ENCODE measurements around the gene METRN.

Gene METRN

DNA sequence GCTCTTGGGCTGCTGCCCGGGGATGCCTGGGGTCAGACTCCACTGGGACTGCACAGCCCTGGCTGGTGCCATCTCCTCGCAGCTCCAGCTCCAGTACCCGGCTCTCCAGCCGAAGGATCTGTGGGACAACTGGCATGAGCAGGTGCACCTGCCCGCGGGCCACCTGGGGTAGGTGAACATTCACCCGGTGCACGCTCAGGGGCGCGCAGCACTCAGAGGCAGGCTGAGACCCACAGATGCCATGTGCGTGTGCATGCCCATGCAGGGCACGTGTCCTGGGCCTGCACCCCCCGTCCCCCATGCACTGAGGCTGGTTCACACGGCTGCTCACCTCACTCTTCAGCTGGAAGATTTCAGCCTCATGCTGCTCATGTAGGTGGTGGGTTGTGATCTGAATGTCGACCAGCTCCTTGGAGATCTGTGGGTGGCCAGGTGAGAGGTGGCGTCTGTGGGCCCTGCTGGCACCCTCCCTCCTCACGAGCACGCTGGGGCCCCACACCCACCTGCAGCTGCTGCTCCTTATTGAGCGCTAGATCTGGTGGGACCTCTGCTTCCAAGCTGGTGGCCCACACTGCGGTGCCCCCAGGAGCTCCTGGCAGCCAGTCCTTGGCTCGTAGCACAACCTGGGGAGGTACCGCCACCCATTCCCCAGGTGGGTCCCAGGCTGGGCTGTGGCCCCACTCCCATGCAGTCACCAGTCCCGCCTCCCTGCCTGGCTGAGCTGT, 10.7 kb downstream of the METRN start:
- no peak for DNase-seq

DNA sequence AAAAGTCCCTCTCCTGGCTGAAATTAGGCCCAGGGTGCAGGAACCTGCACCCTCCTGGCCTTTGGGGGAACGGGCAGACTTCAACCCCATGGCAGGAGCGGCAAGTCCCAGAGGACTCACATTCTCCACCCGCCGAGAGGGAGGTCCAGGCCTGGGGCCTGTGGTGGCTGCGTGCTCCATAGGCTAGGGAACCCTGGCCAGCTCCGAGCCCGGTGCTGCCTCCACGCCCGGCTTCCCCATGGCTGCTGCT, 11.2 kb downstream of the METRN start:
- DNase-seq = no peak

DNA sequence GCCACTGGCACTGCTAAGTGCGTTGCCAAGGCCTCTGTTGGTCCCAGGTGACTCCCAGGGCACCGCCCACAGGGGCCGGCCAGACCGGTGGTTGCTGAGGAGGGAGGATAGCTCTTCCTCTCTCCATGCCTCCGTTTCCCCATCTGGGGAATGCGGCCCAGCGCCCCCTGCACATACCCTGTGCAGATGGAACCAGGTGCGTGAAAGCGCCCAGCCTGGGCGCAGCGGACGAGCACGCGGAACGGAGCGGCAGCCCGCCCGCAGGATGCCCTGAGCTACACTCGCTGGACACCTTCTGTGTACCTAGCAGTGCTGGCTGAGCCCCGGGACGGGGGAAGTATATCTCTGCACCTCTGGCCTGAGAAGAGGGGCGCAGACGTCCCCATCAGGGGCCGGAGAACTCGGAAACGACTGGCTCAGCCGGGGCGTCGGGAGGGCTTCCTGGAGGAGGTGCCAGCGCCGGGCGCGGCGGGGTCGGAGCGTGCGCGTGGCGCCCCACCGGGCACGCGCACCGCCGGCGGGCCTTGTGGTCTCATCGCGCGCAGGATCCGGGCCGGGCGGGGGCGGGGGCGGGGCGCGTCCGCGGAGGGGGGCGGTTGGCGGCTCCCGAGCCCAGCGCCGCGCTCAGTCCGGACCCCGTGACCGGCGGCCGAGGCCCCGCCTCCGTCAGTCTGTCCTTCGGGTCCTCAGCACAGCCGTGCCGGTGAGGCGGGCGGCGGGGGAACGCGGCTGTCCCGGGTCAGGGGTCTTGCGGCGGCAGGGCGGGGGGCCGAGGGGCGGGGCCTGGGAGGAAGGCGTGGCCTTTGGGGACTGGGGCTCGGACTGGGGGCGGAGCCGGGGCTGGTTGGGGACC, 11.7 kb downstream of the METRN start, which contains the start of the genes CCDC78 and HAGHL:
Gene CCDC78 (minus strand): TSS at position 6 of the 853 bp plus-strand sequence. CDS start 76 bp downstream, outside the sequence.
Gene HAGHL (plus strand): TSS at position 669 of the 853 bp plus-strand sequence. CDS start 404 bp downstream, outside the sequence.
- peak; percentile 81 for DNase-seq

DNA sequence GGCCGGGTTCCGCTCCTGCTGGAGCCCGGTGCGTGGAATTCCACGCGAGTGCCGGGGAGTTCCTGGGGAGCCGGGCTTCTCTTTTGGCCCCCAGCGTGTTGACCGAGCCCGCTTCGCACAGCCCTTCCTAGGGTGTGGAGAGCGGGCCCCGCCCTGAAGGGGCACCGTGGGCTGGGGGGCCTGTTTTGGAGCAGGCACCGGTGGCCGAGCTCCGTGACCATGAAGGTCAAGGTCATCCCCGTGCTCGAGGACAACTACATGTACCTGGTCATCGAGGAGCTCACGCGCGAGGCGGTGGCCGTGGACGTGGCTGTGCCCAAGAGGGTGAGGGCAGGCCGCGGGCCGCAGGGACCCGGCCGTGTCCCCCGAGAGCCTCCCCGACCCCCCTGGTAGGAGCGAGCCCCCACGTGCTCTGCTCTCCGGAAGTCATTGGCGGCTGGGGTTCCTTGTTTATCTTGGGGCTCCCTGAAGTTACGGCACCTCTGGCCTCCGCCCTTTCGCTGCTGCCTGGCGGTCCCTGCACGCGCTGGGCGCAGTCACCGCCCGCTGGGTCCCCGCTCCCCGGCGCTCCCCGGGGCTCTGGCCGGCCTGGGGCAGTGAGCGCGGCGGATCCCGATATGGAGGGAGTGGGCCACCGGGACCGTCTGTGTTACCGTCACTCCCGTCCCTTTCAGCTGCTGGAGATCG, 12.5 kb downstream of the METRN start:
- DNase-seq = peak; percentile 43

DNA sequence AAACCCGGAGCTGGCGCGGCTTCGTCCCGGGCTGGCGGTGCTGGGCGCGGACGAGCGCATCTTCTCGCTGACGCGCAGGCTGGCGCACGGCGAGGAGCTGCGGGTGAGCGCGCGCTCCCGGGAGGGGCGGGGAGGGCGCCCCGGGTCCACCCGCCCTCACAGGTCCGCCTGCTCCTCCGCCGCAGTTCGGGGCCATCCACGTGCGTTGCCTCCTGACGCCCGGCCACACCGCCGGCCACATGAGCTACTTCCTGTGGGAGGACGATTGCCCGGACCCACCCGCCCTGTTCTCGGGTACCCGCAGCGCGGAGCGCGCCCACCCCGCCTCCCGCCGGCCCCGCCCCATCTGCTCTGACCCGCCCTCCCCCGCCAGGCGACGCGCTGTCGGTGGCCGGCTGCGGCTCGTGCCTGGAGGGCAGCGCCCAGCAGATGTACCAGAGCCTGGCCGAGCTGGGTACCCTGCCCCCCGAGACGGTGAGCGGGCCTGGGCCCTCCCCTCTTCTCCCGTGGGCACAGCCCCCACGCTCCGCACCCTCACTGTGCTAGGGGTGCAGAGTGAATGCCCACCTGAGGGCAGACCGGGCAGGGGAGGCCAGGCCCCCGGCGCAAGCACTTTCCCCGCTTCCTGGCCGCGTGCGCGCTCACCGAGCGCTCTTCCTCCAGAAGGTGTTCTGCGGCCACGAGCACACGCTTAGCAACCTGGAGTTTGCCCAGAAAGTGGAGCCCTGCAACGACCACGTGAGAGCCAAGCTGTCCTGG, 13.4 kb downstream of the METRN start:
- peak; percentile 63 for DNase-seq

DNA sequence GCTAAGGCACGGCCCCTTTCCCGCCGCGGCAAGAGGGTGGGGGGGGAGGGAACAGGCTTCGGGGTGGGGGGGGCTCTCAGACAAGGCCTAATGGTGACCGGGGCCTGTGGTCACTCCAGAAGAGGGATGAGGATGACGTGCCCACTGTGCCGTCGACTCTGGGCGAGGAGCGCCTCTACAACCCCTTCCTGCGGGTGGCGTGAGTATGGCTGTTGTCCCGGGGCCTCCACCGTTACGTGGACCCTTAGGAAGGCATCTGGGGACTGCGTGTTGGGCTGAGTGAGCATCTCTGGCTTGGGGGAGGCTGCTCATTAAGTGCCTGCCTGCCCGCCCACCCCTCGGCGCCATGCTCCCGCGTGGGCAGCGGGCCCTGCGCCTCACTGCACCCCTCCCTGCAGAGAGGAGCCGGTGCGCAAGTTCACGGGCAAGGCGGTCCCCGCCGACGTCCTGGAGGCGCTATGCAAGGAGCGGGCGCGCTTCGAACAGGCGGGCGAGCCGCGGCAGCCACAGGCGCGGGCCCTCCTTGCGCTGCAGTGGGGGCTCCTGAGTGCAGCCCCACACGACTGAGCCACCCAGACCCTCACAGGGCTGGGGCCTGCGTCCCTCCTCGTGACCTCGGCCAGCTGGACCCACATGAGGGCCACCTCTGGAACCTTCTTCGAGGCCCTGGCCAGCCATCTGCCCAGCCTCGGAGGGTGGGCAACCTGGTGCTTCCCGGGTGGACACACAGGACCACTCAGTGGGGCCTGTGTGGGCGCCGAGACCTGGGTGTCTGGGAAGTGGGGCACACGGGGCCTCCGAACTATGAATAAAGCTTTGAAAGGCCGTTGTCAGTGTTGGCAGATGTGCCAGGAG, 14.2 kb downstream of the METRN start:
- DNase-seq = no peak

DNA sequence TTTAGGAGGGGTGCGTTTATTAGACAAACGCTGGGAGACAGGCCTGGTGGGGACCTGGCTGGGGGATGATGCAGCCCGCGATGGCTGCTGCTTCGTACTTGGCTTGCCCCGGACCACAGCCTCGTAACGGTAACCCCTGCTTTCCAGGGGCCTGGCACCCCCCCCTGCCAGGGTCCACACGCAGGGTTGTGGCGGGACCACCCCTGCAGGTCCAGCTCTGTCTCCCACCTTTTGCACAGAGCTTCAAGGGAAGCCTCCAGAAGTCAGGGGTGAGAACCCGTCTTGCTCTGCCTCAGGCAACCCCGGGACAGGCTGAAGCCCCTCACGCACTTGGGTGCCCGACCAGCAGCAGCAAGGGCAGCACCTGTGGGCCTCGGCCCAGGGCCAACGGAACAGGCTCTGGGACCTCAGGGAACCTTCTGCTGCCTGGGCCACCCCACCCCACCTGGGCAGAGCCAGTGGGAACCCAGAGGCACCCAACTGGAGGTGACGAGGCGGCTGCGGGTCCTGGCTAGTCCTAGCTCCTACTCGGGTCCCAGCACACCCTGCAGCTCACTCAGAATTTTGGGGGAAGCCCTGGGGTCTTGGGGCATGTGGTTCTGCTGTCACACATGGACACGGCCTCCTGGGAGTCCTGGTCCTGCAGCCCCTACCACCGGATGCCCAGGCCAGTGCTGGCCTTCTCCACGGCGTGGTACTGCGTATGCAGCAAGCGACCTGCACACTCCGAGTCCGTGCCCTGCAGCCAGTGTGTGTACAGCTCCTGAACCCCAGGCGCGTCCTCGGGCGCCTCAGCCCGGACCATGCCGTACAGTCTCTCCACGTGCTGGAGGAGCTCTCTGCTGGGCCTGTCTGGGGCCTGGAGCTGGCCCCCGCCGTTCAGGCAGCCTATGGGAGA, 15.1 kb downstream of the METRN start:
- DNase-seq = no peak

DNA sequence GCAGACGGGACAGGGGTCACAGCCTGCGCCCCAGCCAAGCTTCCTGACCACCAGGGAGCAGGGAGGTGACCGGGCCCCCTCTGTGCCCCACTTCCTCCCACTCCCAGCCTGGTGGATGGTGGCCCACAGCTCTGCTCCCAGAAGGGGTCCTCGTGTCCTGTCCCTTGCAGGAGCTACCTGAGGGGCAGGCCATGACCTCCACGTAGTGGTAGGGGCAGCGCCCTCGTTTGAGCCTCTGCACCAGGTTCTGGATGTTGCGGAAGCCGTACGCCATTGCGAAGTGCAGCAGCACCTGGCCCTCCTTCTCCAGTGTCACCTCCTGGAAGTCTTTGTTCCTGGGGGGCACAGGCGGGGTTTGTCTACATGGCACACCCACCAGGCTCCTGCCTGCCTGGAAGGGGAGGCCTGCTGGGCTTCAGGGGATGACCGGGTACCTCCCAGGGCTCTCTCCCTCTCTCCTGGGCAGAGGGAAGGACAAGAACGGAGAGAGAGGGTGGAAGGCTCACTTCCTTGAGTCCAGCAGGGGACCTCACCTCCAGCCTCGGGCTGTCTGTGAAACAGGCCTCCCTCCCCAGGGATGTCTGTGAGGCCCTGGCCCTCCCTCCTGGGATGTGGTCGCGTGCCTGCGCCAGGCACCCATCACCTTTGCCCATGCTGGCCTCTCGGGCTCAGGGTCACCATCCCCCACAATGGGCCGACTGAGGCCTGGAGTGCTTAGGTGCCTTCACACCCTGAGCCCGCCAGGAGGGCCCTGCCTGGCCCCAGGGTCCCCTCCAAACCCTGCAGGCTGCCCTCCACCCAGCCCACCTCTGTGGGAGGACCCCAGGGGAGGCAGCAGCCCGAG, 16.0 kb downstream of the METRN start:
- DNase-seq = no peak

DNA sequence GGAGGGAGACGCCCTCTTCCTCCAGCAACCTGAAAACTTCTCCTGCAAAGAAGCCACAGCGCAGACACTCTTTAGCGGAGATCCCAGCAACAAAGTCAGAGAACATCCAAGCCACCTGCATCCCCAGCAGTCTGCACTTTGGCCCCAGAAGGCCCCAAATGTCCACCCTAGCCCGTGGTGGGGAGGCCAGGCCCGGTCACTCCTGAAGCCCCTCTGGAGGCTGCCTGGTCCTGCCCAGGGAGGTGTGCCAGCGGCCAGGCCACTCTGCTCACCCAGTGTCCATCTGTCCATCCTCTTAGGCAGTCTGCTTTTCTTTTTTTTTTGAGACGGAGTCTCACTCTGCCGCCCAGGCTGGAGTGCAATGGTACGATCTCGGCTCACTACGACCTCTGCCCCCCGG, 17.4 kb downstream of the METRN start:
- no peak for DNase-seq

DNA sequence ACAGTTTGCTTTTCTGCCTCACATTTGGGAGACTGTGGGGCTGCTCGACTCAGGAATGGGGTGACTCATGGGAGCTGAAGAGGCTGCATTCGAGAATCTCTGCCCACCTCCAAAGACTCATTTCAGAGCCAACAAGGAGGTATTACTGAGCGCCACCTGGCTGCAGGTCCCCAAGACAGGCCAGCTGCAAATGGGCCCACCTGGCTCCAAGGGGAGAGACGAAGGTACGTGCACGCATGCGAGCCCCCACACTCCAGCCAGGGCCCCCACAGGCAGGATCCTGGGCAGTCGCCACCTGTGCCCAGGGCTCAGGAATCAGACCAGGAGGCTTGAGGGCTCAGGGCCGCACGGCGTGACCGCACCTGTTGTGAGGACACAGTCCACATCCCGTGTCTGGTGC, 18.0 kb downstream of the METRN start:
- no peak for DNase-seq

DNA sequence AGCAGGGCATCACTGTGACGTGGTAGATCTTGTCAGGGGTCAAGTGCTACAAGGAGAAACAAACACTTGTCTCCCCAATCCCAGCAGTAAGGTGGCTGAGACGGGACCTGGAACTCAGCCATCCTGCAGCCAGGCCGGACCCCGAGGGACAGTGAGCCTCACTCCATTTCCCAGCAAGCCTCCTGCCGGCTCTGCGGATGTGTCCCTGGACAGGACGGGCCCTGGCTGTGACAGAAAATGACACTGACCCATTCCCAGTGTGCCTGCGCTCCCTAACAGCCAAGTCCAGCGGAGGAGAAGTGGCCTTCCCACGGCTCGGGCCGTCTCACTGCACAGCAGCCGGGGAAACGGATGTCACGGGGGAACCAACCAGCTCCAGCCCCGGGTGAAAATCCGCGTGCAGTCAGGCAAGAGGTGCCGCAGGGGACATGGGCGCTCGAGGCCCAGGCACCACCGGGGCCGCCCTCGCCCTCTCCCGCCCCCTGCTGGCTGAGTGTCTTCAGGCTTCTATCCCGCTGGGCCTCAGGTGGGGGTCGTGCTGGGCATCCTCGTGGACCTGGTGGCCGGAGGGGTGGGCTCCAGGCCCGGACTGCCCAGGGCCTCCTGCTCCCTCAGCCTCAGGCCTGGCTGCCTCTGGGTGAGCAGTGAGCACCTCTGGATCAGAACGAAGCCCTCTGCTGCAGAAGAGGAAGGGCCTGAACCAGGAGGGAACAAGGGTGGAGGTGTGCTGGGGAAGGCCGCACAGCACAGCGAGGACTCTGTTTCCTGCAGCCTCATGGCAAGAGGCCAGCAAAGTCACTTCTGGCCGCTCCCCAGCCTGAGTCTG, 18.7 kb downstream of the METRN start:
- DNase-seq = peak; percentile 61

DNA sequence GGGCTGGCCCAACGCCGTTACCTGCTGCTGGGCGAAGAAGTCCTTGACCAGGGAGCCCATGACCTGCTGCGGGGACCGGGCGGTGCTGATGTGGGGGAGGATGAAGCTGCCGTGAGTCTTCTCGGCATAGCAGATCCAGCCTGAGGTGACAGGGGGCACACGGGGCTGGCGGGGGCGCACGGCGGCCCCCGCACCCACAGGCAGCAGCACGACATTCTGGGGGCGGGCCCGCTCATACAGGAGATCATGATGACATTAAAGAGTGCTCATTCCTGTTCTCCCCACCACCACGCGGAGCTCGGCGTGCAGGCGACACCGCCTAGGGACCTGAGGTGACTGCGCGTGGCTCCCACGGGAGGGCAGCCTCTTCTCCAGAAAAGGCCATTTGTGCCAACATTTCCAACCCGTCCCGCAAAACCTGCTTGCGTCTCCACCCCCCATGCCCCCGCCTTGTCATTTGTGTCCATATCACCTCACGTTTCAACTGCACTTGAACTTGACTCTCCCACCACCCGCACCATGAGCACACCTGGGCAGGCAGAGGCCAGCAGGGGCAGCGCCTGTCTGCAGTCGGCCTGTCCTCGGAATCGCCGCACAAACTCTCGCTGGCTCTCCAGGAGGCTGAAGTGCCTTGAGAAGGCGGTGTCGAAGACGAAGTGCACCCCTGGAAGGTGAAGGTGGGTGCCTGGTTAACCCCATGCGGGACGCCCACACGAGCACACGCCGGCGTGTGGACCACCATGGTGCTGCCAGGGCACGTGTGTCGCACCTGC, 19.5 kb downstream of the METRN start:
- no peak for DNase-seq

DNA sequence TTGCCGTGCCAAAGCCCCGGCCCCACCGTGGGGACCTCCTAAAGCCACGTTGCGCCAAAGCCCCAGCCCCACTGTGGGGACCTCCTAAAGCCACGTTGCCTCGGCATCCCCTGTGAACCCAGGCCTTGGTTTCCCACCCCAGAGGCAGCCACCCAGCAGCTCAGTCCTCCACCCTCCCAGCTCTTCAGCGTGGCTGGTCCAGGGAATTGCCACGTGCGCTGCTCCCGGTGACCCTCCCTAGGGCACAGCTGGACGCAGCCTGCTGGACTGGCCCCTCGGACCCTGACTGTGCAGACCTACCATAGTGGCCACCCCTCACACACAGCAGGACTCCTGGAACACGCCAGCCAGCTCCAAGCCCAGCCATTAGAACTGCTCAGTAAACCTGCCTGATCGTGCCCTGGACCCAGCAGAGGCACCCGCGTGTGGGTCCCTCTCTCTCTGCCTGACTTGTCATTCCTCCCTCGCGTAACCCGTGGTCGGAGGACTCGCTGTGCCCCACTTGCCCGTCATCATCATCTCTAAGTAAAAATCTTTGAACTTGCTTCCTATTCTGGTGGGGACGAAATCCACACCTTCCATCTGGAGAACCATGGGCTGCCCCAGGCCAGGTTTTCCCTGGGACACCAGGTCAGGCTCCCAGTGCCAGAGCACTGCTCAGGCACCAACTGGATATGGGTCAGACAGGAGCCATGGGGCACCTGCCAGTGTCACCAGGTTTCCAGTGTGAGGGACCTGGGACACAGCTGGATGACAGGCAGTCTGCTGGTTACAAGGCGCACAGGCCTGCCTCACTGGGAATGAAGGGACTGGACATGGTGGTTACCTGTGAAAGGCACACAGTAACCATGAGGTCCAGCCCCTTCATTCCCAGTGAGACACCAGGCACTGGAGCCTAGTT, 20.3 kb downstream of the METRN start:
- no peak for DNase-seq

DNA sequence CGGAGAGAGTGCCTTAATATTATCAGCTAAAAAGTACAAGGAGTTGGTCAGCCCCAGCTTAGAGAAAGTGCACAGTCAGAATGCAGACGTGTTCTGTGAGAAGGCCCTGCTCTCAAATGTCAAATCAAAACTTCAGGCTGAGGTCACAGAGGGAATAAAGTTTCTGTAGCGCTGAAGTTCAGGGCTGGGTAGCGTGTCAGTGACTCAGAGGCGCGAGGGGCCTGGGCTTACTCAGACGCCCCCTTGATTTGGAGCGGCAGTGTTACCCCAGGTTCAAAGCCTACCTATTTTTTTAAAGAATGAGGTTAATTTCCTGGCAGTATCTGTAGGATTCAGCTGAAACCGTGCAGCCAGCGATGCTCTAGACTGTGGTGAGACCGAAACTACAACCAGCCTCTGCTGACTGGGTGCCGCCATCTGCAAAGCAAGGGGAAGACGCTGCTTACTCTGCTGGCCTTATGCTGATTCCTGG, 21.1 kb downstream of the METRN start:
- no peak for DNase-seq

DNA sequence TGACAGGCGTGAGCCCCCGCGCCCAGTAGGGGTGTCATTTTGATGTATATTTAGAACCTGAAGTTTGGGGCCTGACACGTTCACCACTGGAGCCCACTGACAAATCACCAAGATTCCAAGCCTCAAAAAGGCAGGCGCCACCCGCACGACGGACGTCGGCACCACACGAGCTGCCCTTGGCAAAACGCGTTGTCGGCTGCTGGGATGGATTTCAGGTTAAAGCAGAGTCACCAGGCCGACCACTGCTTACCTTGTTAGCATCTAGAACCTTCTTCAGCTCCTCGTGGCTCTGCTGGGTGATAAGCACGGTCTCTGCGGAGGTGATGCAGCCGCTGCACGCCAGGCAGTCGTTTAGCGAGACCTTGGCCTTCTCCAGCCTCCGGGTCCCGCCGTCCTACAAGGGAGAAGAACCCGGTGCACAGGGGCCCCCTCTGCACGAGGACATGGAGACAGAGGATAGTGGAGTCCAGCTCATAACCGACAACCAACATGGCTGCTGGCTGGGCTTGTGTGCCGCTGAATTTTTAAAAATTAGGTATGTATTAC, 22.1 kb downstream of the METRN start:
- no peak for DNase-seq

Measured in CD4-positive, alpha-beta T cell treated with Interleukin-6 for 4 hours (primary cell).